ENCODE data around the gene SDR42E2.
A peak's percentile ranks its signal among the peaks of the same experiment; 100 is the strongest.

Gene SDR42E2

DNA sequence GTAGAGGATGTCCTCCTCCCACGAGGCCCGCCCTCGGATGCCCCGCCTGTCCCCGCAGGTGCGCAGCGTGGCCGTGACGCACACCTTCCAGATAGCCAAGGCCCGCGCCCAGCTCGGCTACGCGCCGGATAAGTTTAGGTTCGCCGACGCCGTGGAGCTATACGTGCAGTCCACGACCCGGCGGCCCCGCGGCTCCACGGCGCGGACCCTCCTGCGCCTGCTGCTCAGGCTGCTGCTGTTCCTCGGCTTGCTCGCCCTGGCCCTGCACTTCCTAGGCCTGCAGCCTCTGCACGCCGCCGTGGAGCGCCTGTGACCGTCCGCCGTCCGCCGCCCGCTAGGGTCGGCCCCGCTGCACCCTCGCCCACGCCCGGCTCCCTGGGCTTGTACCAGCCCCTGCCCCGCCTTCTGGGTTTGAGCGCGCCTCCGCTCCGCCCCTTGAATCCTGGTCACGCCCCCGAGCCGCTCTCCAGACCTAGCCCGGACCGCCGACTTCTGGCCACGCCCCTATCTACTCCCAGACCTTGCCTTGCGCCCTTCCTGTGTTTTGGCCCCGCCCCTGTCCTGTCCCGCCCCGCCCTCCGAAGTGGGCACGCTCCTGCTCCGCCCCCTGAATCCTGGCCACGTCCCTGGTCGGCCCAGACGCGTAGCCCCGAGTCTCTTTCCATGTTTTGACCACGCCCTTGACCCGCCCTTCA is 27.9 kb downstream of the SDR42E2 start (continued):
- TF ChIP-seq, protein P1, sequence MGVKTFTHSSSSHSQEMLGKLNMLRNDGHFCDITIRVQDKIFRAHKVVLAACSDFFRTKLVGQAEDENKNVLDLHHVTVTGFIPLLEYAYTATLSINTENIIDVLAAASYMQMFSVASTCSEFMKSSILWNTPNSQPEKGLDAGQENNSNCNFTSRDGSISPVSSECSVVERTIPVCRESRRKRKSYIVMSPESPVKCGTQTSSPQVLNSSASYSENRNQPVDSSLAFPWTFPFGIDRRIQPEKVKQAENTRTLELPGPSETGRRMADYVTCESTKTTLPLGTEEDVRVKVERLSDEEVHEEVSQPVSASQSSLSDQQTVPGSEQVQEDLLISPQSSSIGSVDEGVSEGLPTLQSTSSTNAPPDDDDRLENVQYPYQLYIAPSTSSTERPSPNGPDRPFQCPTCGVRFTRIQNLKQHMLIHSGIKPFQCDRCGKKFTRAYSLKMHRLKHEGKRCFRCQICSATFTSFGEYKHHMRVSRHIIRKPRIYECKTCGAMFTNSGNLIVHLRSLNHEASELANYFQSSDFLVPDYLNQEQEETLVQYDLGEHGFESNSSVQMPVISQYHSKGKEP (tag by site-specific recombination; IDR thresholded peaks at IDR 0.05) = no peak; the same call in 1 of the 2 replicates
- TF ChIP-seq, protein P2, sequence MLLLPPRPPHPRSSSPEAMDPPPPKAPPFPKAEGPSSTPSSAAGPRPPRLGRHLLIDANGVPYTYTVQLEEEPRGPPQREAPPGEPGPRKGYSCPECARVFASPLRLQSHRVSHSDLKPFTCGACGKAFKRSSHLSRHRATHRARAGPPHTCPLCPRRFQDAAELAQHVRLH (tag by site-specific recombination; IDR thresholded peaks at IDR 0.05) = no peak
- no peak for TF ChIP-seq ZNF624 (tag by site-specific recombination; IDR thresholded peaks at IDR 0.05)
- no peak for TF ChIP-seq ZNF658 (tag by site-specific recombination; IDR thresholded peaks at IDR 0.05)
- TF ChIP-seq, protein P3, sequence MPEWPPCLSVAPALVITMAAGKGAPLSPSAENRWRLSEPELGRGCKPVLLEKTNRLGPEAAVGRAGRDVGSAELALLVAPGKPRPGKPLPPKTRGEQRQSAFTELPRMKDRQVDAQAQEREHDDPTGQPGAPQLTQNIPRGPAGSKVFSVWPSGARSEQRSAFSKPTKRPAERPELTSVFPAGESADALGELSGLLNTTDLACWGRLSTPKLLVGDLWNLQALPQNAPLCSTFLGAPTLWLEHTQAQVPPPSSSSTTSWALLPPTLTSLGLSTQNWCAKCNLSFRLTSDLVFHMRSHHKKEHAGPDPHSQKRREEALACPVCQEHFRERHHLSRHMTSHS (tag by site-specific recombination; IDR thresholded peaks at IDR 0.05) = no peak
- TF ChIP-seq, protein P4, sequence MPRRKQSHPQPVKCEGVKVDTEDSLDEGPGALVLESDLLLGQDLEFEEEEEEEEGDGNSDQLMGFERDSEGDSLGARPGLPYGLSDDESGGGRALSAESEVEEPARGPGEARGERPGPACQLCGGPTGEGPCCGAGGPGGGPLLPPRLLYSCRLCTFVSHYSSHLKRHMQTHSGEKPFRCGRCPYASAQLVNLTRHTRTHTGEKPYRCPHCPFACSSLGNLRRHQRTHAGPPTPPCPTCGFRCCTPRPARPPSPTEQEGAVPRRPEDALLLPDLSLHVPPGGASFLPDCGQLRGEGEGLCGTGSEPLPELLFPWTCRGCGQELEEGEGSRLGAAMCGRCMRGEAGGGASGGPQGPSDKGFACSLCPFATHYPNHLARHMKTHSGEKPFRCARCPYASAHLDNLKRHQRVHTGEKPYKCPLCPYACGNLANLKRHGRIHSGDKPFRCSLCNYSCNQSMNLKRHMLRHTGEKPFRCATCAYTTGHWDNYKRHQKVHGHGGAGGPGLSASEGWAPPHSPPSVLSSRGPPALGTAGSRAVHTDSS (tag by site-specific recombination; IDR thresholded peaks at IDR 0.05) = no peak
- 0 out of 2 replicates have a peak, but pooled peaks have one; percentile 39 for TF ChIP-seq YY2 (tag by site-specific recombination; IDR thresholded peaks at IDR 0.05)
- peak; percentile 71; the same call in 1 of the 2 replicates for TF ChIP-seq ZNF785 (tag by site-specific recombination; IDR thresholded peaks at IDR 0.05)
- TF ChIP-seq ZNF561 (tag by site-specific recombination; IDR thresholded peaks at IDR 0.05; ENCODE audit: borderline replicate concordance) = no peak
- TF ChIP-seq ZFHX2 (tag by site-specific recombination; conservative IDR thresholded peaks at IDR 0.05) = peak; percentile 89
- TF ChIP-seq GLIS2 (tag by site-specific recombination; IDR thresholded peaks at IDR 0.05) = no peak
- TF ChIP-seq, protein P5, sequence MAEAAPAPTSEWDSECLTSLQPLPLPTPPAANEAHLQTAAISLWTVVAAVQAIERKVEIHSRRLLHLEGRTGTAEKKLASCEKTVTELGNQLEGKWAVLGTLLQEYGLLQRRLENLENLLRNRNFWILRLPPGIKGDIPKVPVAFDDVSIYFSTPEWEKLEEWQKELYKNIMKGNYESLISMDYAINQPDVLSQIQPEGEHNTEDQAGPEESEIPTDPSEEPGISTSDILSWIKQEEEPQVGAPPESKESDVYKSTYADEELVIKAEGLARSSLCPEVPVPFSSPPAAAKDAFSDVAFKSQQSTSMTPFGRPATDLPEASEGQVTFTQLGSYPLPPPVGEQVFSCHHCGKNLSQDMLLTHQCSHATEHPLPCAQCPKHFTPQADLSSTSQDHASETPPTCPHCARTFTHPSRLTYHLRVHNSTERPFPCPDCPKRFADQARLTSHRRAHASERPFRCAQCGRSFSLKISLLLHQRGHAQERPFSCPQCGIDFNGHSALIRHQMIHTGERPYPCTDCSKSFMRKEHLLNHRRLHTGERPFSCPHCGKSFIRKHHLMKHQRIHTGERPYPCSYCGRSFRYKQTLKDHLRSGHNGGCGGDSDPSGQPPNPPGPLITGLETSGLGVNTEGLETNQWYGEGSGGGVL (tag by site-specific recombination; IDR thresholded peaks at IDR 0.05) = peak; percentile 33
- TF ChIP-seq, protein P6, sequence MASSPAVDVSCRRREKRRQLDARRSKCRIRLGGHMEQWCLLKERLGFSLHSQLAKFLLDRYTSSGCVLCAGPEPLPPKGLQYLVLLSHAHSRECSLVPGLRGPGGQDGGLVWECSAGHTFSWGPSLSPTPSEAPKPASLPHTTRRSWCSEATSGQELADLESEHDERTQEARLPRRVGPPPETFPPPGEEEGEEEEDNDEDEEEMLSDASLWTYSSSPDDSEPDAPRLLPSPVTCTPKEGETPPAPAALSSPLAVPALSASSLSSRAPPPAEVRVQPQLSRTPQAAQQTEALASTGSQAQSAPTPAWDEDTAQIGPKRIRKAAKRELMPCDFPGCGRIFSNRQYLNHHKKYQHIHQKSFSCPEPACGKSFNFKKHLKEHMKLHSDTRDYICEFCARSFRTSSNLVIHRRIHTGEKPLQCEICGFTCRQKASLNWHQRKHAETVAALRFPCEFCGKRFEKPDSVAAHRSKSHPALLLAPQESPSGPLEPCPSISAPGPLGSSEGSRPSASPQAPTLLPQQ (tag by site-specific recombination; IDR thresholded peaks at IDR 0.05) = peak; percentile 69
- no peak for TF ChIP-seq ZNF404 (tag by site-specific recombination; IDR thresholded peaks at IDR 0.05)
- TF ChIP-seq ZNF354C (tag by site-specific recombination; IDR thresholded peaks at IDR 0.05; ENCODE audit: borderline replicate concordance, low read depth) = no peak
- no peak for TF ChIP-seq ZNF837 (tag by site-specific recombination; IDR thresholded peaks at IDR 0.05)
- peak; percentile 84; the same call in 1 of the 2 replicates for TF ChIP-seq ZNF610 (tag by site-specific recombination; IDR thresholded peaks at IDR 0.05; ENCODE audit: borderline replicate concordance)
- TF ChIP-seq WT1 (tag by site-specific recombination; IDR thresholded peaks at IDR 0.05) = no peak
- no peak for TF ChIP-seq ZNF16 (tag by site-specific recombination; IDR thresholded peaks at IDR 0.05; ENCODE audit: low read depth)
- no peak; the same call in 1 of the 2 replicates for TF ChIP-seq ZFP69B (tag by site-specific recombination; IDR thresholded peaks at IDR 0.05)
- TF ChIP-seq, protein P7, sequence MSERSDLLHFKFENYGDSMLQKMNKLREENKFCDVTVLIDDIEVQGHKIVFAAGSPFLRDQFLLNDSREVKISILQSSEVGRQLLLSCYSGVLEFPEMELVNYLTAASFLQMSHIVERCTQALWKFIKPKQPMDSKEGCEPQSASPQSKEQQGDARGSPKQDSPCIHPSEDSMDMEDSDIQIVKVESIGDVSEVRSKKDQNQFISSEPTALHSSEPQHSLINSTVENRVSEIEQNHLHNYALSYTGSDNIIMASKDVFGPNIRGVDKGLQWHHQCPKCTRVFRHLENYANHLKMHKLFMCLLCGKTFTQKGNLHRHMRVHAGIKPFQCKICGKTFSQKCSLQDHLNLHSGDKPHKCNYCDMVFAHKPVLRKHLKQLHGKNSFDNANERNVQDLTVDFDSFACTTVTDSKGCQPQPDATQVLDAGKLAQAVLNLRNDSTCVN (tag by site-specific recombination; optimal IDR thresholded peaks at IDR 0.05) = peak; percentile 98
- TF ChIP-seq ZSCAN23 (tag by site-specific recombination; IDR thresholded peaks at IDR 0.05) = no peak
- TF ChIP-seq, protein P8, sequence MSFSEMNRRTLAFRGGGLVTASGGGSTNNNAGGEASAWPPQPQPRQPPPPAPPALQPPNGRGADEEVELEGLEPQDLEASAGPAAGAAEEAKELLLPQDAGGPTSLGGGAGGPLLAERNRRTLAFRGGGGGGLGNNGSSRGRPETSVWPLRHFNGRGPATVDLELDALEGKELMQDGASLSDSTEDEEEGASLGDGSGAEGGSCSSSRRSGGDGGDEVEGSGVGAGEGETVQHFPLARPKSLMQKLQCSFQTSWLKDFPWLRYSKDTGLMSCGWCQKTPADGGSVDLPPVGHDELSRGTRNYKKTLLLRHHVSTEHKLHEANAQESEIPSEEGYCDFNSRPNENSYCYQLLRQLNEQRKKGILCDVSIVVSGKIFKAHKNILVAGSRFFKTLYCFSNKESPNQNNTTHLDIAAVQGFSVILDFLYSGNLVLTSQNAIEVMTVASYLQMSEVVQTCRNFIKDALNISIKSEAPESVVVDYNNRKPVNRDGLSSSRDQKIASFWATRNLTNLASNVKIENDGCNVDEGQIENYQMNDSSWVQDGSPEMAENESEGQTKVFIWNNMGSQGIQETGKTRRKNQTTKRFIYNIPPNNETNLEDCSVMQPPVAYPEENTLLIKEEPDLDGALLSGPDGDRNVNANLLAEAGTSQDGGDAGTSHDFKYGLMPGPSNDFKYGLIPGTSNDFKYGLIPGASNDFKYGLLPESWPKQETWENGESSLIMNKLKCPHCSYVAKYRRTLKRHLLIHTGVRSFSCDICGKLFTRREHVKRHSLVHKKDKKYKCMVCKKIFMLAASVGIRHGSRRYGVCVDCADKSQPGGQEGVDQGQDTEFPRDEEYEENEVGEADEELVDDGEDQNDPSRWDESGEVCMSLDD (tag by site-specific recombination; IDR thresholded peaks at IDR 0.05) = no peak
- no peak for TF ChIP-seq ZSCAN30 (tag by site-specific recombination; IDR thresholded peaks at IDR 0.05)
- TF ChIP-seq ZNF155 (tag by site-specific recombination; IDR thresholded peaks at IDR 0.05) = no peak
- no peak for TF ChIP-seq ZNF571 (tag by site-specific recombination; IDR thresholded peaks at IDR 0.05)
- no peak for TF ChIP-seq ZBTB1 (tag by site-specific recombination; IDR thresholded peaks at IDR 0.05)
- TF ChIP-seq ZNF660 (tag by site-specific recombination; IDR thresholded peaks at IDR 0.05) = peak; percentile 10; the same call in 1 of the 2 replicates
- no peak for TF ChIP-seq ZNF843 (tag by site-specific recombination; IDR thresholded peaks at IDR 0.05)

All from HEK293 (cell line).